Ascending aorta (tissue), 2 donors: Measurements from ENCODE around the gene BHLHE23. TPM values are rescaled to one million over a fixed set of nuclear protein-coding genes. Genes with fewer than 3 reads are reported as not detected.

ENCODE experiments used
- DNase-seq, 2 donors: peaks; one replicate each; pipeline ENCODE4 v3.0.0-alpha.2; 2019; ENCODE audit warnings: low spot score in 2 of 2
- H3K27ac ChIP-seq, 2 donors: fragments of 200-600 bp; sonication (generic); one replicate each; pipeline ENCODE4 v1.5.1; 2016 to 2017; ENCODE audit warnings: mild to moderate bottlenecking in 1 of 2
- H3K27me3 ChIP-seq: fragments of 200-600 bp; sonication (generic); one replicate; pipeline ENCODE4 v1.5.1; 2017
- H3K36me3 ChIP-seq, 2 donors: fragments of 200-600 bp; sonication (generic); one replicate each; pipeline ENCODE4 v1.5.1; 2016
- H3K4me1 ChIP-seq, 2 donors: fragments of 200-600 bp; sonication (generic); one replicate each; pipeline ENCODE4 v1.5.1; 2016 to 2017; ENCODE audit warnings: mild to moderate bottlenecking in 1 of 2
- H3K4me3 ChIP-seq, 2 donors: fragments of 200-600 bp; sonication (generic); one replicate each; pipeline ENCODE4 v1.5.1; 2016 to 2017; ENCODE audit warnings: mild to moderate bottlenecking in 1 of 2
- H3K9me3 ChIP-seq, 2 donors: fragments of 200-600 bp; sonication (generic); one replicate each; pipeline ENCODE4 v1.5.1; 2016
- CTCF ChIP-seq, 3 experiments: fragments of 200-600 bp in 2 of 3; fragments of 450-650 bp in 1 of 3; sonication (generic) in 2 of 3; IDR thresholded peaks; one replicate each; pipeline ENCODE4 v1.5.1; 2016 to 2019; ENCODE audit warnings: antibody characterized with exemption in 3 of 3, mild to moderate bottlenecking in 1 of 3, moderate library complexity in 1 of 3
- intact Hi-C: fragments of 100-400 bp; cut with DNase I; formaldehyde crosslinking; loops from one replicate; pipeline ENCODE4 v1.15.1; 2023
- total RNA-seq: library from RNA; depleted of rRNA; stranded (reverse); fragments of >200 nt; gene quantifications from one replicate; pipeline ENCODE4 v1.1.0, GENCODE V29; 2016

BHLHE23 gene
- total RNA-seq, 1 donor from 2014 or later = not detected

GRCh38 chr20:62978561-62978943 is 28.2 kb downstream of the BHLHE23 start:
- no peak for DNase-seq
- TF ChIP-seq CTCF (IDR thresholded peaks at IDR 0.05) = no peak
- Histone ChIP-seq H3K27ac (no peak overlapping the region), H3K4me1 (no peaks in the 10 kb centered on the region), H3K9me3 (no peaks in the 10 kb centered on the region), H3K27me3 (no peaks in the 10 kb centered on the region), H3K4me3 (no peak overlapping the region), H3K36me3 (no peaks in the 10 kb centered on the region)
- intact Hi-C loops = no loop called here

- no peaks in the 10 kb centered on the region for H3K36me3 ChIP-seq
- no peak for TF ChIP-seq CTCF (IDR thresholded peaks at IDR 0.05)
- intact Hi-C loops = no loop called here
- H3K4me1 ChIP-seq = no peaks in the 10 kb centered on the region
- DNase-seq = no peak
- no peak overlapping the region for H3K4me3 ChIP-seq
- H3K9me3 ChIP-seq = no peaks in the 10 kb centered on the region
- H3K27me3 ChIP-seq = no peaks in the 10 kb centered on the region
- no peak overlapping the region for H3K27ac ChIP-seq
These were observed 28.9 kb downstream of the BHLHE23 start for GRCh38 chr20:62977613-62978560.

GRCh38 chr20:62976886-62977285 is 29.9 kb downstream of the BHLHE23 start:
- H3K4me1 ChIP-seq = peaks cover 0 to 2% of the 10 kb centered on the region in 2 donors
- DNase-seq = no peak
- no peaks in the 10 kb centered on the region for H3K36me3 ChIP-seq
- no peak overlapping the region for H3K27ac ChIP-seq
- no peak overlapping the region for H3K4me3 ChIP-seq
- TF ChIP-seq CTCF (IDR thresholded peaks at IDR 0.05) = no peak
- no peaks in the 10 kb centered on the region for H3K27me3 ChIP-seq
- no peaks in the 10 kb centered on the region for H3K9me3 ChIP-seq
- intact Hi-C loops = no loop called here

- intact Hi-C loops = no loop called here
- Histone ChIP-seq H3K4me1 (peaks cover 0 to 2% of the 10 kb centered on the region in 2 donors), H3K4me3 (no peak overlapping the region), H3K27me3 (no peaks in the 10 kb centered on the region), H3K27ac (no peak overlapping the region), H3K36me3 (no peaks in the 10 kb centered on the region), H3K9me3 (no peaks in the 10 kb centered on the region)
- no peak for TF ChIP-seq CTCF (IDR thresholded peaks at IDR 0.05)
- DNase-seq = no peak
These were observed 30.8 kb downstream of the BHLHE23 start for GRCh38 chr20:62975812-62976508.

GRCh38 chr20:62975251-62975760 is 31.5 kb downstream of the BHLHE23 start:
- intact Hi-C loops = no loop called here
- DNase-seq = no peak
- H3K4me1 ChIP-seq = peaks cover 0 to 2% of the 10 kb centered on the region in 2 donors
- no peak overlapping the region for H3K4me3 ChIP-seq
- H3K9me3 ChIP-seq = no peaks in the 10 kb centered on the region
- no peak for TF ChIP-seq CTCF (IDR thresholded peaks at IDR 0.05)
- H3K27ac ChIP-seq = no peak overlapping the region
- no peaks in the 10 kb centered on the region for H3K27me3 ChIP-seq
- no peaks in the 10 kb centered on the region for H3K36me3 ChIP-seq
